ENCODE data around the gene ADH7. TPM values are rescaled to one million over a fixed set of nuclear protein-coding genes. Genes with fewer than 3 reads are reported as not detected.

ADH7 gene
- total and polyA plus RNA-seq, 9 of the 15 experiments (the other 6 are each of a cell fraction or from before 2014, with no cell fraction given), result not detected

- BruUV-seq (replicated peaks), result no TSS peak
- POLR2A ChIA-PET, result no interaction called here
- CTCF ChIA-PET (ENCODE audit: low intra/inter-chr PET ratio), result no interaction called here
Observed at GRCh38 chr4:99467887-99468286, 32.7 kb upstream of the ADH7 start.

More at GRCh38 chr4:99467887-99468286, 32.7 kb upstream of the ADH7 start:
- no peaks in the 10 kb centered on the region for H3K9me1 ChIP-seq (ENCODE audit: control insufficient read depth, insufficient read depth, low read length)
- no peak overlapping the region for H3K4me3 ChIP-seq
- H3K79me2 ChIP-seq (ENCODE audit: control insufficient read depth, insufficient read depth, low read length), result no peaks in the 10 kb centered on the region
- H3K27ac ChIP-seq (ENCODE audit: extremely low read depth, low read depth, low read length), result no peak overlapping the region
- FAIRE-seq (no peak), ATAC-seq (no peak), DNase-seq (ENCODE audit: extremely low read depth in 1 of 4, low spot score in 3 of 4) (no peak)
- no peak overlapping the region for H3K9ac ChIP-seq (ENCODE audit: insufficient read depth in 1 of 2, low read depth in 2 of 2, low read length in 2 of 2)
- H3K27me3 ChIP-seq (ENCODE audit: control insufficient read depth in 2 of 2, insufficient read depth in 2 of 2, low read length in 2 of 2), result no peaks in the 10 kb centered on the region
- WGBS (ENCODE audit: insufficient coverage, low coverage, missing lambda C conversion rate), result 0% methylated on average over 2 of the region's 2 CpGs
- in situ Hi-C loops (cut with MboI) (no loop called here), intact Hi-C loops (cut with micrococcal nuclease) (loop anchor here (10.0 kb wide), 1 partner anchor 533 kb away; no protein-coding TSS in a partner anchor)
- no peak overlapping the region for H3K4me2 ChIP-seq (ENCODE audit: insufficient read depth, low read length)
- no peaks in the 10 kb centered on the region for H3K36me3 ChIP-seq (ENCODE audit: control insufficient read depth, insufficient read depth, low read length)
- no peaks in the 10 kb centered on the region for H3K9me3 ChIP-seq (replicated peaks; ENCODE audit: control insufficient read depth, insufficient read depth, low read depth, low read length)
- no peak overlapping the region for H2AFZ ChIP-seq (ENCODE audit: low read depth, low read length)
- TF ChIP-seq ZNF586 (CRISPR knock-in tag; conservative IDR thresholded peaks at IDR 0.05), result no peak
- TF ChIP-seq ZKSCAN1 (IDR thresholded peaks at IDR 0.05; ENCODE audit: low read depth, low read length), result no peak
- TF ChIP-seq, protein P1, sequence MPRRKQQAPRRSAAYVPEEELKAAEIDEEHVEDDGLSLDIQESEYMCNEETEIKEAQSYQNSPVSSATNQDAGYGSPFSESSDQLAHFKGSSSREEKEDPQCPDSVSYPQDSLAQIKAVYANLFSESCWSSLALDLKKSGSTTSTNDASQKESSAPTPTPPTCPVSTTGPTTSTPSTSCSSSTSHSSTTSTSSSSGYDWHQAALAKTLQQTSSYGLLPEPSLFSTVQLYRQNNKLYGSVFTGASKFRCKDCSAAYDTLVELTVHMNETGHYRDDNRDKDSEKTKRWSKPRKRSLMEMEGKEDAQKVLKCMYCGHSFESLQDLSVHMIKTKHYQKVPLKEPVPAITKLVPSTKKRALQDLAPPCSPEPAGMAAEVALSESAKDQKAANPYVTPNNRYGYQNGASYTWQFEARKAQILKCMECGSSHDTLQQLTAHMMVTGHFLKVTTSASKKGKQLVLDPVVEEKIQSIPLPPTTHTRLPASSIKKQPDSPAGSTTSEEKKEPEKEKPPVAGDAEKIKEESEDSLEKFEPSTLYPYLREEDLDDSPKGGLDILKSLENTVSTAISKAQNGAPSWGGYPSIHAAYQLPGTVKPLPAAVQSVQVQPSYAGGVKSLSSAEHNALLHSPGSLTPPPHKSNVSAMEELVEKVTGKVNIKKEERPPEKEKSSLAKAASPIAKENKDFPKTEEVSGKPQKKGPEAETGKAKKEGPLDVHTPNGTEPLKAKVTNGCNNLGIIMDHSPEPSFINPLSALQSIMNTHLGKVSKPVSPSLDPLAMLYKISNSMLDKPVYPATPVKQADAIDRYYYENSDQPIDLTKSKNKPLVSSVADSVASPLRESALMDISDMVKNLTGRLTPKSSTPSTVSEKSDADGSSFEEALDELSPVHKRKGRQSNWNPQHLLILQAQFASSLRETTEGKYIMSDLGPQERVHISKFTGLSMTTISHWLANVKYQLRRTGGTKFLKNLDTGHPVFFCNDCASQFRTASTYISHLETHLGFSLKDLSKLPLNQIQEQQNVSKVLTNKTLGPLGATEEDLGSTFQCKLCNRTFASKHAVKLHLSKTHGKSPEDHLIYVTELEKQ (CRISPR knock-in tag; IDR thresholded peaks at IDR 0.05), result no peak
- TF ChIP-seq, protein P2, sequence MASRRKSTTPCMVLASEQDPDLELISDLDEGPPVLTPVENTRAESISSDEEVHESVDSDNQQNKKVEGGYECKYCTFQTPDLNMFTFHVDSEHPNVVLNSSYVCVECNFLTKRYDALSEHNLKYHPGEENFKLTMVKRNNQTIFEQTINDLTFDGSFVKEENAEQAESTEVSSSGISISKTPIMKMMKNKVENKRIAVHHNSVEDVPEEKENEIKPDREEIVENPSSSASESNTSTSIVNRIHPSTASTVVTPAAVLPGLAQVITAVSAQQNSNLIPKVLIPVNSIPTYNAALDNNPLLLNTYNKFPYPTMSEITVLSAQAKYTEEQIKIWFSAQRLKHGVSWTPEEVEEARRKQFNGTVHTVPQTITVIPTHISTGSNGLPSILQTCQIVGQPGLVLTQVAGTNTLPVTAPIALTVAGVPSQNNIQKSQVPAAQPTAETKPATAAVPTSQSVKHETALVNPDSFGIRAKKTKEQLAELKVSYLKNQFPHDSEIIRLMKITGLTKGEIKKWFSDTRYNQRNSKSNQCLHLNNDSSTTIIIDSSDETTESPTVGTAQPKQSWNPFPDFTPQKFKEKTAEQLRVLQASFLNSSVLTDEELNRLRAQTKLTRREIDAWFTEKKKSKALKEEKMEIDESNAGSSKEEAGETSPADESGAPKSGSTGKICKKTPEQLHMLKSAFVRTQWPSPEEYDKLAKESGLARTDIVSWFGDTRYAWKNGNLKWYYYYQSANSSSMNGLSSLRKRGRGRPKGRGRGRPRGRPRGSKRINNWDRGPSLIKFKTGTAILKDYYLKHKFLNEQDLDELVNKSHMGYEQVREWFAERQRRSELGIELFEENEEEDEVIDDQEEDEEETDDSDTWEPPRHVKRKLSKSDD (conservative IDR thresholded peaks at IDR 0.05; ENCODE audit: low read length), result no peak
- TF ChIP-seq, protein P3, sequence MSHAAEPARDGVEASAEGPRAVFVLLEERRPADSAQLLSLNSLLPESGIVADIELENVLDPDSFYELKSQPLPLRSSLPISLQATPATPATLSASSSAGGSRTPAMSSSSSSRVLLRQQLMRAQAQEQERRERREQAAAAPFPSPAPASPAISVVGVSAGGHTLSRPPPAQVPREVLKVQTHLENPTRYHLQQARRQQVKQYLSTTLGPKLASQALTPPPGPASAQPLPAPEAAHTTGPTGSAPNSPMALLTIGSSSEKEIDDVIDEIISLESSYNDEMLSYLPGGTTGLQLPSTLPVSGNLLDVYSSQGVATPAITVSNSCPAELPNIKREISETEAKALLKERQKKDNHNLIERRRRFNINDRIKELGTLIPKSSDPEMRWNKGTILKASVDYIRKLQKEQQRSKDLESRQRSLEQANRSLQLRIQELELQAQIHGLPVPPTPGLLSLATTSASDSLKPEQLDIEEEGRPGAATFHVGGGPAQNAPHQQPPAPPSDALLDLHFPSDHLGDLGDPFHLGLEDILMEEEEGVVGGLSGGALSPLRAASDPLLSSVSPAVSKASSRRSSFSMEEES (CRISPR knock-in tag; IDR thresholded peaks at IDR 0.05), result no peak
- TF ChIP-seq HMG20B (CRISPR knock-in tag; IDR thresholded peaks at IDR 0.05), result no peak
- no peak for TF ChIP-seq ATF7 (IDR thresholded peaks at IDR 0.05)
- no peak for TF ChIP-seq TAF9B (IDR thresholded peaks at IDR 0.05; ENCODE audit: partially characterized antibody)
- no peak for TF ChIP-seq ZBTB17 (CRISPR knock-in tag; IDR thresholded peaks at IDR 0.05)
- no peak for TF ChIP-seq RHOXF2B (CRISPR knock-in tag; conservative IDR thresholded peaks at IDR 0.05)
- no peak for TF ChIP-seq GTF3C2 (IDR thresholded peaks at IDR 0.05; ENCODE audit: borderline replicate concordance, extremely low read depth, insufficient read length)
- TF ChIP-seq HMG20A (CRISPR knock-in tag; conservative IDR thresholded peaks at IDR 0.05), result no peak
- no peaks in the 10 kb centered on the region for H4K20me1 ChIP-seq (replicated peaks; ENCODE audit: control insufficient read depth, insufficient read depth, low read length)
- H3K4me1 ChIP-seq (replicated peaks in 1 of 2; ENCODE audit: control insufficient read depth in 2 of 2, insufficient read depth in 2 of 2, low read length in 2 of 2), result no peaks in the 10 kb centered on the region
